Glutamatergic neuron (in vitro differentiated cells): Measurements from ENCODE around the gene HMBS. TPM values are rescaled to one million over a fixed set of nuclear protein-coding genes. Genes with fewer than 3 reads are reported as not detected.

Source experiments
- DNase-seq: peaks from one replicate; pipeline ENCODE4 v3.0.0; 2022
- H3K27ac Mint-ChIP-seq: one replicate; pipeline ENCODE4 v1.8.0; 2020; ENCODE audit warnings: mild to moderate bottlenecking, mixed read lengths, inconsistent platforms; ENCODE audit not compliant: unreplicated experiment
- H3K27me3 Mint-ChIP-seq: one replicate; pipeline ENCODE4 v1.8.0; 2020; ENCODE audit warnings: mild to moderate bottlenecking, moderate library complexity, mixed read lengths, inconsistent platforms; ENCODE audit not compliant: unreplicated experiment
- H3K36me3 Mint-ChIP-seq: one replicate; pipeline ENCODE4 v1.8.0; 2020; ENCODE audit warnings: mild to moderate bottlenecking, mixed read lengths, inconsistent platforms; ENCODE audit not compliant: unreplicated experiment
- H3K4me1 Mint-ChIP-seq: one replicate; pipeline ENCODE4 v1.8.0; 2020; ENCODE audit warnings: mild to moderate bottlenecking, low read depth, mixed read lengths, inconsistent platforms; ENCODE audit not compliant: unreplicated experiment
- H3K4me3 Mint-ChIP-seq: one replicate; pipeline ENCODE4 v1.8.0; 2020; ENCODE audit warnings: mild to moderate bottlenecking, mixed read lengths, inconsistent platforms; ENCODE audit not compliant: unreplicated experiment
- H3K9me3 Mint-ChIP-seq: one replicate; pipeline ENCODE4 v1.8.0; 2020; ENCODE audit warnings: mild to moderate bottlenecking, moderate library complexity, mixed read lengths, inconsistent platforms; ENCODE audit not compliant: unreplicated experiment
- total RNA-seq: library from RNA; stranded (reverse); fragmentation: NEBNext Ultra II Directional; extraction: Animal tissue kit (Norgen Biotek cat#: 25700); gene quantifications from one replicate; pipeline ENCODE4 v1.2.1, GENCODE V29; 2021; ENCODE audit not compliant: unreplicated experiment
- TF ChIP-seq, protein P1 (sequence below): fragments of 200-600 bp; sonication (generic); IDR thresholded peaks from one replicate; pipeline ENCODE4 v1.5.0; 2021; ENCODE audit not compliant: partially characterized antibody, unreplicated experiment

The HMBS gene
- total RNA-seq, 1 donor from 2014 or later, result 30.4 TPM

DNA sequence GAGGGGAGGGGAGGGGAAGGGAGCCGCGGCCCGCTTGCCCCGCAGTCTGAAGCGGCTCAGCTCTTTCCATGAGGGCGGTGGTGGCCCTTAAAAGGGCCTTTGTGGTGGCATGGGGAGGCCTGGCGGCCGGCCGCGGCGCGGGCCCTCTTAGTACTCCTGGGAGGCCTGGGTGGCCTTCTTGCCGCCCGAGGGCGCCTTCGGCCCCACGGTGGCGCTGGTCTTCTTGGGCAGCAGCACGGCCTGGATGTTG is 10.1 kb downstream of the HMBS start:
- Mint-ChIP-seq H3K9me3 (peaks cover 9% of the 10 kb centered on the region), H3K36me3 (no peaks in the 10 kb centered on the region)

DNA sequence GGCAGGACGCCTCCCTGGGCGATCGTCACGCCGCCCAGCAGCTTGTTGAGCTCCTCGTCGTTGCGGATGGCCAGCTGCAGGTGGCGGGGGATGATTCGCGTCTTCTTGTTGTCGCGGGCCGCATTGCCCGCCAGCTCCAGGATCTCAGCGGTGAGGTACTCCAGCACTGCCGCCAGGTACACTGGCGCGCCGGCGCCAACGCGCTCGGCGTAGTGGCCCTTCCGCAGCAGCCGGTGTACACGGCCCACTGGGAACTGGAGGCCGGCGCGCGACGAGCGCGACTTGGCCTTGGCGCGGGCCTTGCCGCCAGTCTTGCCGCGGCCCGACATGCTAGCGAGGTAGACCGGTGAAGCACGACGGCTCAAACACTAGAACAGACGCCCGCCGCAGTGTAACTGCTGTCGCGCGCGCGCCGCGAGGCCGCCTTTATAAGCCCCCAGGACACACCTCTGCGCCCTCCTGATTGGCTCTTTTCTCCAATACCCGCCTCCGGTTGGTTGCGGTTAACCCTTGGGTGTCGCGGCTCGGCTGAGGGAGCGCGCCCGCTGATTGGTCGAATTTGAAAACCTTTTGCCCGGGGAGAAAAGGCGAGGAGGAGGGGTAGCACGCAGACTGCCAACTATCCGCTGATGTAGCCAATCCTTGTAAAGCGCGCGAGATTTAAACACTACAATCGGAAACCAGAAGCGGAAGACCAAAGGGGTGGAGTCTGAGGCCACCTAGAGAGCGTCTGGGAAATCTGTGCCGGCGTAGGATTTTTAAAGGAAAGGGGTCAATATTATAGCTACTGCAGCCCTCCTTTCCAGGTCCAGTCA is 10.6 kb downstream of the HMBS start:
- Mint-ChIP-seq H3K4me3 (peak overlapping the region; percentile 87), H3K27ac (peak overlapping the region; percentile 81), H3K4me1 (peaks cover 14% of the 10 kb centered on the region), H3K9me3 (peaks cover 10% of the 10 kb centered on the region), H3K27me3 (peaks cover 8% of the 10 kb centered on the region), H3K36me3 (no peaks in the 10 kb centered on the region)
- TF ChIP-seq, protein P1, sequence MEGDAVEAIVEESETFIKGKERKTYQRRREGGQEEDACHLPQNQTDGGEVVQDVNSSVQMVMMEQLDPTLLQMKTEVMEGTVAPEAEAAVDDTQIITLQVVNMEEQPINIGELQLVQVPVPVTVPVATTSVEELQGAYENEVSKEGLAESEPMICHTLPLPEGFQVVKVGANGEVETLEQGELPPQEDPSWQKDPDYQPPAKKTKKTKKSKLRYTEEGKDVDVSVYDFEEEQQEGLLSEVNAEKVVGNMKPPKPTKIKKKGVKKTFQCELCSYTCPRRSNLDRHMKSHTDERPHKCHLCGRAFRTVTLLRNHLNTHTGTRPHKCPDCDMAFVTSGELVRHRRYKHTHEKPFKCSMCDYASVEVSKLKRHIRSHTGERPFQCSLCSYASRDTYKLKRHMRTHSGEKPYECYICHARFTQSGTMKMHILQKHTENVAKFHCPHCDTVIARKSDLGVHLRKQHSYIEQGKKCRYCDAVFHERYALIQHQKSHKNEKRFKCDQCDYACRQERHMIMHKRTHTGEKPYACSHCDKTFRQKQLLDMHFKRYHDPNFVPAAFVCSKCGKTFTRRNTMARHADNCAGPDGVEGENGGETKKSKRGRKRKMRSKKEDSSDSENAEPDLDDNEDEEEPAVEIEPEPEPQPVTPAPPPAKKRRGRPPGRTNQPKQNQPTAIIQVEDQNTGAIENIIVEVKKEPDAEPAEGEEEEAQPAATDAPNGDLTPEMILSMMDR, result peak; percentile 9
- peak; percentile 97 for DNase-seq

More for the DNA sequence above, 10.1 kb downstream of the HMBS start:
- H3K27ac Mint-ChIP-seq, result peak overlapping the region; percentile 81
- peaks cover 11% of the 10 kb centered on the region for H3K4me1 Mint-ChIP-seq
- peak overlapping the region; percentile 87 for H3K4me3 Mint-ChIP-seq
- peak; percentile 82 for DNase-seq
- H3K27me3 Mint-ChIP-seq, result peaks cover 9% of the 10 kb centered on the region
- TF ChIP-seq, protein P1, result peak; percentile 48

DNA sequence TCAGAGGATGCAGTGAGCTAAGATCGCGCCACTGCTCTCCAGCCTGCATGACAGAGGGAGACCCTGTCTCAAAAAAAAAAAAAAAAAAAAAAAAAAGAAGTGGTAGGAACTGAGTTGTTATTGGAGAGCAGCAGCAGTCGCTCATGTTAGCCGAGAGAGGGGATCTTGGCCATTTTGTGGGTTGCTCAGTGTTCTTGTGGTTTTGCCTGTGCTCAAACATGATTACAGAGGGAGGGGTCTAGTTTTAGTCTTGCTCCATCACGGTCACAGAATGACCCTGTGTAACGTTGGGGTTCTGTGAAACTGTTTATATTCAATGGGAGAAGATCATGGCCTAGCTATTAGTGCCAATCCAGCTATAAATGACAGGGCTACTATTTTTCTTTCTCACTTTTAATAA is 15.0 kb downstream of the HMBS start:
- Mint-ChIP-seq H3K4me1 (peaks cover 19% of the 10 kb centered on the region), H3K9me3 (peaks cover 21% of the 10 kb centered on the region), H3K36me3 (no peaks in the 10 kb centered on the region), H3K27ac (no peak overlapping the region), H3K4me3 (peak overlapping the region; percentile 91), H3K27me3 (peaks cover 15% of the 10 kb centered on the region)
- no peak for DNase-seq
- TF ChIP-seq, protein P1, result no peak

DNA sequence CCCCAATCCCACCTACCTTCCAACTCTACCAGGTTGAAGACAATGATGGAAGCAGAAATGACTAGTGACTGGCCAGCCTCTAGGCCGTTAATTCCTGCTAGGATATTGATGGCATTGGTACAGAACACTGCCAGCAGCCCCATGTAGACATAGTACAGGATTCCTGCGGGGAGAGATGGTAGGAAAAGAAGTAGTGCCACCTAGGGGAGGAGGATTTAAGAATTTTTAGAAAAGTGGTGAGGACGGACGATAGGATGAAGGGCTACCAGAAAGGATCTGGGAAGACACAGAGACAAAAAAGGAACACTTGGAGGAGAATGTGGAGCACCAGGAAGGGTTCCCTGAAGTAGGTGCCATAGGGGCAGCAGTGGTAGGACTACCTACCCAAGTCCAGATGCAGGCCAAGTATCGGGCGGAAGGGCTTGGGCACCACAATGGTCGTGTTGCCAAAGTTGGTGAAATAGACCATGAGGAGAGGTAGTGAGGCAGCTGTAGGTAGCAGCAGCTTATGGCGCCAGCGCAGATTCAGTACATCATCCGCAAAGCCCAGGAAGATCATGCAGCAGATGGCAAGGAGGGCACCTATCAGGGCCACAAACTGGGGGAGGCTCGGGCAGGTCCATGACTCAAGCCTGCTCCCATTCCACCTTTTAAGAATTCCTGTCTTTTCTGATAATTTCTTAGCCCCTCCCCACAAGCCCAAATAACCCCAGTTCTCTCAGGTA is 15.7 kb downstream of the HMBS start:
- TF ChIP-seq, protein P1, result no peak
- Mint-ChIP-seq H3K4me1 (peaks cover 24% of the 10 kb centered on the region), H3K36me3 (no peaks in the 10 kb centered on the region), H3K9me3 (peaks cover 19% of the 10 kb centered on the region), H3K27ac (peak overlapping the region; percentile 35), H3K4me3 (peak overlapping the region; percentile 91), H3K27me3 (peaks cover 15% of the 10 kb centered on the region)
- no peak for DNase-seq
